HCT116 (cell line): ENCODE data around the gene B4GALNT3. TPM values are rescaled to one million over a fixed set of nuclear protein-coding genes. Genes with fewer than 3 reads are reported as not detected.

Experiments
- ATAC-seq: fragments of 200-7000 bp; cut with Tn5 transposase; 2 replicates; pipeline ENCODE4 v1.9.1; 2020; ENCODE audit warnings: mild to moderate bottlenecking, moderate library complexity
- BruUV-seq: library from RNA; stranded (reverse); fragments of 400-500 nt; replicated peaks from 2 replicates; lab custom pipeline; 2021; lab: Mats Ljungman, UMichigan
- CTCF ChIA-PET: fragments of 300-600 bp; sonication (Branson Sonifier 250); formaldehyde crosslinking; loops from one replicate; lab custom pipeline; 2021; ENCODE audit warnings: antibody characterized with exemption; lab: Charles Lee
- POLR2A ChIA-PET: fragments of 300-600, 350-600 bp; sonication (Branson Sonifier 250); formaldehyde crosslinking; loops from one replicate; lab custom pipeline; 2021; ENCODE audit warnings: antibody characterized with exemption; lab: Charles Lee
- RAD21 ChIA-PET, 2 experiments: fragments of 300-600 bp; sonication (Branson Sonifier 250); formaldehyde crosslinking; loops; one replicate each; lab custom pipeline; 2023; ENCODE audit warnings: low total read pairs in 2 of 2; ENCODE audit not compliant: uncharacterized antibody in 2 of 2, unreplicated experiment in 2 of 2, low non-redundant PET in 1 of 2; lab: Charles Lee
- DNase-seq: peaks from one replicate; pipeline ENCODE4 v3.0.0-alpha.2; 2010; ENCODE audit warnings: low read depth, low spot score
- H2AFZ ChIP-seq: fragments of 200-600 bp; shearing (Covaris generic), sonication (generic); 2 replicates; pipeline ENCODE4 v1.6.1; 2017; ENCODE audit warnings: low read depth, mixed run types, mixed read lengths, antibody characterized with exemption, low read length; ENCODE audit not compliant: poor library complexity, severe bottlenecking
- H3K27ac ChIP-seq: 2 replicates; pipeline ENCODE4 v1.5.1; 2012; ENCODE audit warnings: low read depth, low read length
- H3K27me3 ChIP-seq: fragments of 200-600 bp; sonication (generic); 2 replicates; pipeline ENCODE4 v1.6.1; 2016; ENCODE audit warnings: mixed run types, low read length, mixed read lengths; ENCODE audit not compliant: insufficient read depth
- H3K36me3 ChIP-seq, 2 experiments: fragments of 200-500 bp in 1 of 2; fragments of 200-600 bp in 1 of 2; sonication (Bioruptor generic) in 1 of 2; sonication (generic) in 1 of 2; 2 replicates each; pipeline versions ENCODE4 v1.5.1 to v1.6.1; 2014 to 2016; ENCODE audit warnings: low read length in 2 of 2, inconsistent platforms in 1 of 2, mixed read lengths in 1 of 2, mixed run types in 1 of 2; ENCODE audit not compliant: insufficient read depth in 2 of 2, control insufficient read depth in 1 of 2
- H3K4me1 ChIP-seq, 2 experiments: fragments of 200-600 bp in 1 of 2; sonication (generic) in 1 of 2; 2 replicates each; pipeline versions ENCODE4 v1.5.1 to v1.6.1; 2012 to 2017; ENCODE audit warnings: low read length in 2 of 2, inconsistent platforms in 1 of 2, mild to moderate bottlenecking in 1 of 2, mixed read lengths in 1 of 2, mixed run types in 1 of 2, moderate library complexity in 1 of 2; ENCODE audit not compliant: insufficient read depth in 2 of 2, control insufficient read depth in 1 of 2
- H3K4me2 ChIP-seq: fragments of 200-600 bp; sonication (generic); 2 replicates; pipeline ENCODE4 v1.6.1; 2017; ENCODE audit warnings: mixed run types, low read length, mixed read lengths
- H3K4me3 ChIP-seq, 2 experiments: fragments of 200-600 bp in 1 of 2; sonication (generic) in 1 of 2; replicated peaks in 1 of 2; 2 replicates each; pipeline ENCODE4 v1.5.1; 2011 to 2016; ENCODE audit warnings: low read length in 2 of 2, control low read depth in 1 of 2, low read depth in 1 of 2, mild to moderate bottlenecking in 1 of 2, mixed read lengths in 1 of 2, mixed run types in 1 of 2
- H3K79me2 ChIP-seq: fragments of 200-600 bp; sonication (generic); 2 replicates; pipeline ENCODE4 v1.6.1; 2017; ENCODE audit warnings: mild to moderate bottlenecking, mixed run types, low read length, moderate library complexity, mixed read lengths; ENCODE audit not compliant: insufficient read depth
- H3K9ac ChIP-seq: fragments of 200-600 bp; sonication (generic); 2 replicates; pipeline ENCODE4 v1.6.1; 2016; ENCODE audit warnings: low read length, mixed read lengths
- H3K9me2 ChIP-seq: fragments of 200-600 bp; sonication (generic), shearing (Covaris generic); 2 replicates; pipeline ENCODE4 v1.6.1; 2017; ENCODE audit warnings: mixed run types, mild to moderate bottlenecking, moderate library complexity; ENCODE audit not compliant: insufficient read depth
- H3K9me3 ChIP-seq, 2 experiments: fragments of 200-500 bp in 1 of 2; fragments of 200-600 bp in 1 of 2; sonication (Bioruptor generic) in 1 of 2; sonication (generic) in 1 of 2; 2 replicates each; pipeline ENCODE4 v1.6.1; 2014 to 2017; ENCODE audit warnings: low read length in 2 of 2, mixed read lengths in 2 of 2, inconsistent platforms in 1 of 2, low read depth in 1 of 2, mild to moderate bottlenecking in 1 of 2, mixed run types in 1 of 2, moderate library complexity in 1 of 2; ENCODE audit not compliant: control insufficient read depth in 1 of 2, insufficient read depth in 1 of 2
- H4K20me1 ChIP-seq: fragments of 200-600 bp; sonication (generic), shearing (Covaris generic); 2 replicates; pipeline ENCODE4 v1.6.1; 2017; ENCODE audit warnings: mixed run types, mild to moderate bottlenecking, moderate library complexity; ENCODE audit not compliant: insufficient read depth
- ATF3 ChIP-seq: IDR thresholded peaks from 2 replicates; pipeline ENCODE4 v1.6.1; 2012
- CTCF ChIP-seq, 3 experiments: fragments of 200-600 bp in 1 of 3; sonication (generic) in 1 of 3; IDR thresholded peaks in 2 of 3; conservative IDR thresholded peaks in 1 of 3; 2 replicates each; pipeline ENCODE4 v1.5.1; 2012 to 2017; ENCODE audit warnings: low read depth in 2 of 3, low read length in 2 of 3, antibody characterized with exemption in 1 of 3, borderline replicate concordance in 1 of 3, control low read depth in 1 of 3, mild to moderate bottlenecking in 1 of 3, mixed read lengths in 1 of 3, mixed run types in 1 of 3, moderate library complexity in 1 of 3; ENCODE audit not compliant: insufficient read depth in 1 of 3
- ELF1 ChIP-seq: IDR thresholded peaks from 2 replicates; pipeline ENCODE4 v1.6.1; 2012; ENCODE audit warnings: low read depth, borderline replicate concordance
- EZH2 ChIP-seq: fragments of 200-600 bp; sonication (generic); IDR thresholded peaks from 2 replicates; pipeline ENCODE4 v1.6.1; 2017; ENCODE audit warnings: antibody characterized with exemption, mixed run types
- EZH2phosphoT487 ChIP-seq: fragments of 200-600 bp; IDR thresholded peaks from 2 replicates; pipeline ENCODE4 v1.6.1; 2018; ENCODE audit warnings: antibody characterized with exemption, borderline replicate concordance
- FOSL1 ChIP-seq: IDR thresholded peaks from 2 replicates; pipeline ENCODE4 v1.6.1; 2012; ENCODE audit warnings: low read depth
- POLR2AphosphoS5 ChIP-seq: IDR thresholded peaks from 2 replicates; pipeline ENCODE4 v1.6.1; 2011; ENCODE audit warnings: mild to moderate bottlenecking, low read depth, low read length, moderate library complexity
- SIN3A ChIP-seq: IDR thresholded peaks from 2 replicates; pipeline ENCODE4 v1.6.1; 2012; ENCODE audit warnings: low read depth
- YY1 ChIP-seq: IDR thresholded peaks from 2 replicates; pipeline ENCODE4 v1.6.1; 2011; ENCODE audit warnings: low read length, low read depth, moderate library complexity, mild to moderate bottlenecking; ENCODE audit not compliant: insufficient replicate concordance; ENCODE audit errors: extremely low read depth
- ZFX ChIP-seq: fragments of 450-650 bp; IDR thresholded peaks from 2 replicates; pipeline ENCODE4 v1.6.1; 2017
- intact Hi-C: fragments of 100-400 bp; cut with micrococcal nuclease; formaldehyde crosslinking; loops from 2 replicates; pipeline ENCODE4 v1.10.0; 2022
- total RNA-seq: library from RNA; stranded (reverse); gene quantifications from one replicate; pipeline ENCODE4 v1.2.1, GENCODE V29; 2021; ENCODE audit not compliant: unreplicated experiment

The B4GALNT3 gene
- total RNA-seq, 1 experiment from 2014 or later, result 18.2 TPM

- Histone ChIP-seq H4K20me1 (no peaks in the 10 kb centered on the region), H3K4me1 (peaks cover 21 to 26% of the 10 kb centered on the region in 2 experiments), H3K4me3 (no peak overlapping the region), H3K36me3 (no peaks in the 10 kb centered on the region), H3K79me2 (no peaks in the 10 kb centered on the region), H3K9me2 (no peaks in the 10 kb centered on the region), H3K9me3 (no peaks in the 10 kb centered on the region), H3K27me3 (no peaks in the 10 kb centered on the region), H3K9ac (no peak overlapping the region), H2AFZ (no peak overlapping the region), H3K27ac (no peak overlapping the region), H3K4me2 (no peak overlapping the region)
- POLR2A ChIA-PET, result no interaction called here
- intact Hi-C loops, result no loop called here
- TF ChIP-seq ZFX (no peak), YY1 (no peak), CTCF (IDR thresholded peaks at IDR 0.05 in 2 of 3, conservative IDR thresholded peaks at IDR 0.05 in 1 of 3; ENCODE audit: borderline replicate concordance in 1 of 3, insufficient read depth in 1 of 3, low read depth in 2 of 3, low read length in 2 of 3) (no peak), EZH2 (no peak), POLR2AphosphoS5 (no peak), ELF1 (no peak), EZH2phosphoT487 (no peak), FOSL1 (no peak), ATF3 (no peak), SIN3A (no peak)
- ATAC-seq (no peak), DNase-seq (no peak)
- RAD21 ChIA-PET, result no interaction called here
- BruUV-seq, result no TSS peak
- CTCF ChIA-PET, result no interaction called here
Measured at GRCh38 chr12:512933-513332, 53.2 kb downstream of the B4GALNT3 start.
